Skeletal muscle tissue (tissue), 4 donors: ENCODE data around the gene VSTM4. TPM values are rescaled to one million over a fixed set of nuclear protein-coding genes. Genes with fewer than 3 reads are reported as not detected.

Experiments used
- H3K27ac ChIP-seq: one replicate; pipeline ENCODE4 v1.7.0; 2013; ENCODE audit warnings: mild to moderate bottlenecking, low read depth, low read length, inconsistent platforms
- H3K27me3 ChIP-seq, 3 donors: one replicate each; pipeline ENCODE4 v1.7.0; 2013; ENCODE audit warnings: low read length in 3 of 3; ENCODE audit not compliant: control insufficient read depth in 3 of 3, insufficient read depth in 3 of 3
- H3K36me3 ChIP-seq, 3 donors: one replicate each; pipeline ENCODE4 v1.7.0; 2013; ENCODE audit warnings: low read length in 3 of 3; ENCODE audit not compliant: control insufficient read depth in 3 of 3, insufficient read depth in 3 of 3
- H3K4me1 ChIP-seq, 3 donors: one replicate each; pipeline ENCODE4 v1.7.0; 2013; ENCODE audit warnings: low read length in 3 of 3, mild to moderate bottlenecking in 3 of 3; ENCODE audit not compliant: control insufficient read depth in 3 of 3, insufficient read depth in 3 of 3
- H3K4me3 ChIP-seq, 3 donors: one replicate each; pipeline ENCODE4 v1.7.0; 2013; ENCODE audit warnings: low read length in 3 of 3
- H3K9ac ChIP-seq, 3 donors: one replicate each; pipeline ENCODE4 v1.7.0; 2013; ENCODE audit warnings: low read length in 3 of 3, mild to moderate bottlenecking in 3 of 3, moderate library complexity in 2 of 3, low read depth in 1 of 3
- H3K9me3 ChIP-seq, 3 donors: one replicate each; pipeline ENCODE4 v1.7.0; 2013; ENCODE audit warnings: low read length in 3 of 3; ENCODE audit not compliant: control insufficient read depth in 3 of 3
- total RNA-seq: library from RNA; depleted of rRNA; stranded (reverse); fragments of >200 nt; gene quantifications from one replicate; pipeline ENCODE4 v1.2.3, GENCODE V29; 2014
- donor health status: Osteomylitis.

VSTM4 gene
- total RNA-seq, 1 donor from 2014 or later = 40.7 TPM

- no peak overlapping the region for H3K4me3 ChIP-seq
- H3K4me1 ChIP-seq = peaks cover 10 to 28% (median 15%) of the 10 kb centered on the region in 3 donors
- no peak overlapping the region for H3K9ac ChIP-seq
- no peaks in the 10 kb centered on the region for H3K27me3 ChIP-seq
- H3K27ac ChIP-seq = no peak overlapping the region
- H3K36me3 ChIP-seq = no peaks in the 10 kb centered on the region
- H3K9me3 ChIP-seq = no peaks in the 10 kb centered on the region
Observed at GRCh38 chr10:49053998-49054692, 61.2 kb downstream of the VSTM4 start.

GRCh38 chr10:49053053-49053997 is 62.0 kb downstream of the VSTM4 start:
- H3K4me1 ChIP-seq = peaks cover 4 to 28% (median 14%) of the 10 kb centered on the region in 3 donors
- no peaks in the 10 kb centered on the region for H3K27me3 ChIP-seq
- H3K9me3 ChIP-seq = no peaks in the 10 kb centered on the region
- H3K4me3 ChIP-seq = no peak overlapping the region
- H3K9ac ChIP-seq = no peak overlapping the region
- H3K36me3 ChIP-seq = peaks cover 0 to under 1% (median 0%) of the 10 kb centered on the region in 3 donors
- H3K27ac ChIP-seq = no peak overlapping the region

- no peak overlapping the region for H3K27ac ChIP-seq
- H3K27me3 ChIP-seq = no peaks in the 10 kb centered on the region
- no peak overlapping the region for H3K9ac ChIP-seq
- H3K36me3 ChIP-seq = peaks cover 0 to 6% (median 3%) of the 10 kb centered on the region in 3 donors
- no peaks in the 10 kb centered on the region for H3K9me3 ChIP-seq
- no peak overlapping the region for H3K4me3 ChIP-seq
- H3K4me1 ChIP-seq = peaks cover 0 to 23% (median 2%) of the 10 kb centered on the region in 3 donors
Observed at GRCh38 chr10:49052069-49052468, 63.3 kb downstream of the VSTM4 start.

- Histone ChIP-seq H3K9me3 (no peaks in the 10 kb centered on the region), H3K4me1 (peaks cover 0 to 23% (median 2%) of the 10 kb centered on the region in 3 donors), H3K9ac (no peak overlapping the region), H3K27me3 (no peaks in the 10 kb centered on the region), H3K27ac (no peak overlapping the region), H3K4me3 (no peak overlapping the region), H3K36me3 (peaks cover 0 to 6% (median 3%) of the 10 kb centered on the region in 3 donors)
Observed at GRCh38 chr10:49050906-49051305, 64.4 kb downstream of the VSTM4 start.

GRCh38 chr10:49050366-49050765 is 65.0 kb downstream of the VSTM4 start:
- Histone ChIP-seq H3K27ac (no peak overlapping the region), H3K36me3 (peaks cover 0 to 6% (median 3%) of the 10 kb centered on the region in 3 donors), H3K27me3 (no peaks in the 10 kb centered on the region), H3K9me3 (no peaks in the 10 kb centered on the region), H3K9ac (no peak overlapping the region), H3K4me1 (peaks cover 0 to 18% (median 2%) of the 10 kb centered on the region in 3 donors), H3K4me3 (no peak overlapping the region)

DNA sequence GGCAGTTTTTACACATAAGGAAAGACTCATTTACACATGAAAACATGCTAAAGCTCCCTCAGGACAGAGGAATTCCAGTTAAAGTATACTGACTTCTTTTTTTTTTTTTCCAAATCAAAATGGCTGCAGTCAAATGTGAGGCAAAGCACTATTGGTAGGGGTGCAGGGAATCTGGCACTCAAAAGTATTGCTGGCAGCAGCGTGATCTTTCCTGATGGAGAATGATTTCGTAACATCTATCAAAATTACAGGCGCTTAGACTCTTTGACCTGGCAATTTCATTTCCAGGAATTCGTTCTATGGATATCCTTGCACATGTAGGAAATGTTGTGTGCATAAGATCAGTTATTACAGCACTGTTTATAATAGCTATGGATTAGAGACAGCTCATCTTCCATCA is 65.7 kb downstream of the VSTM4 start:
- Histone ChIP-seq H3K9me3 (no peaks in the 10 kb centered on the region), H3K9ac (no peak overlapping the region), H3K4me1 (peaks cover 0 to 15% (median 2%) of the 10 kb centered on the region in 3 donors), H3K27ac (no peak overlapping the region), H3K27me3 (no peaks in the 10 kb centered on the region), H3K4me3 (no peak overlapping the region), H3K36me3 (peaks cover 0 to 6% (median 3%) of the 10 kb centered on the region in 3 donors)

DNA sequence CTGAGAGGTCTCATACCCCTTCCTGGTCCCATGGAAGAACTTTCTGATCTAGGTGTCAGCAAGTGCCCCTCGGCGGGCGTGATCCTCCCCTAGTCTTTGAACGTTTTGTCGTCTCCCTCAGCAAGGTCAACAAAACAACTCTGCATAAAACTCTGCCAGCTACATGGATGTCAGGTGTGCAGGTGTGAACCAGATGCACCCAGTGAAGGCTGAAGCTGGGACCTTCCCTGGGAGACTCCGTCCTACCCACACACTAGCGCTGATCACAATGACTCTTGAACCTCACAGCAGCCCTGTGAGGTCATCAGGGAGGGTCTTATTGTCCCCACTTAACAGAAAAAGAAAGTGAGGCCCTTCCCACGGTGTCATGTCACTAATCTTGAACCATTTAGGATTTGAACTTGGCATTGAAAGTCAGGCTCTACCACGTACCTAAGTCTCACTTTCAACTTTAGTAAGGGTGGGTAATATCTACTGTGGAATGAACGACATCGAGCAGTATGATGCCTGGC is 68.1 kb downstream of the VSTM4 start:
- Histone ChIP-seq H3K9ac (no peak overlapping the region), H3K4me1 (no peaks in the 10 kb centered on the region), H3K9me3 (no peaks in the 10 kb centered on the region), H3K27me3 (no peaks in the 10 kb centered on the region), H3K36me3 (peaks cover 0 to 6% (median 3%) of the 10 kb centered on the region in 3 donors), H3K4me3 (no peak overlapping the region), H3K27ac (no peak overlapping the region)

- H3K4me3 ChIP-seq = no peak overlapping the region
- H3K9ac ChIP-seq = no peak overlapping the region
- no peaks in the 10 kb centered on the region for H3K27me3 ChIP-seq
- H3K27ac ChIP-seq = no peak overlapping the region
- H3K36me3 ChIP-seq = peaks cover 0 to 6% (median 3%) of the 10 kb centered on the region in 3 donors
- H3K4me1 ChIP-seq = no peaks in the 10 kb centered on the region
- no peaks in the 10 kb centered on the region for H3K9me3 ChIP-seq
Observed at GRCh38 chr10:49044293-49045193, 70.8 kb downstream of the VSTM4 start.

GRCh38 chr10:49040601-49041000 is 74.7 kb downstream of the VSTM4 start:
- Histone ChIP-seq H3K27me3 (no peaks in the 10 kb centered on the region), H3K36me3 (no peaks in the 10 kb centered on the region), H3K27ac (no peak overlapping the region), H3K4me1 (no peaks in the 10 kb centered on the region), H3K9me3 (no peaks in the 10 kb centered on the region), H3K4me3 (no peak overlapping the region), H3K9ac (no peak overlapping the region)
